Naive thymus-derived CD8-positive, alpha-beta T cell (primary cell): ENCODE measurements around the gene CLASP1. TPM values are rescaled to one million over a fixed set of nuclear protein-coding genes. Genes with fewer than 3 reads are reported as not detected.
"Not testable (repeated sequence)": the region's sequence is repeated elsewhere in the genome, so short reads cannot be mapped to it uniquely, and the experiment has no call there.

Experiments
- ATAC-seq, 2 donors: fragments of 150-1000 bp; cut with Tn5 transposase in 1 of 2; sonication (Bioruptor Pico), chemical (Tn5 transposase) in 1 of 2; 1 replicate in 1 of 2; 2 replicates in 1 of 2; pipeline ENCODE4 v1.10.0; 2021; ENCODE audit warnings: mild to moderate bottlenecking in 2 of 2, moderate library complexity in 2 of 2
- POLR2A ChIA-PET: fragments of 350-600 bp; sonication (Branson Sonifier 250); formaldehyde crosslinking; loops from one replicate; lab custom pipeline; 2021; ENCODE audit warnings: antibody characterized with exemption; lab: Charles Lee
- DNase-seq, 10 donors: peaks; one replicate each; pipeline versions ENCODE4 v3.0.0 to v3.0.0-alpha.2; 2020 to 2022
- H3K27ac Mint-ChIP-seq, 10 donors: one replicate each; pipeline ENCODE4 v1.8.0; 2020 to 2022; ENCODE audit warnings: mild to moderate bottlenecking in 10 of 10, mixed read lengths in 10 of 10, moderate library complexity in 4 of 10, inconsistent platforms in 1 of 10
- H3K27me3 Mint-ChIP-seq, 5 donors: one replicate each; pipeline ENCODE4 v1.8.0; 2021 to 2022; ENCODE audit warnings: mixed read lengths in 5 of 5
- H3K36me3 Mint-ChIP-seq, 3 donors: one replicate each; pipeline ENCODE4 v1.8.0; 2020 to 2022; ENCODE audit warnings: mixed read lengths in 3 of 3, mild to moderate bottlenecking in 2 of 3, inconsistent platforms in 1 of 3
- H3K4me1 Mint-ChIP-seq, 4 donors: one replicate each; pipeline ENCODE4 v1.8.0; 2021 to 2022; ENCODE audit warnings: mixed read lengths in 4 of 4
- H3K4me3 Mint-ChIP-seq, 10 donors: one replicate each; pipeline ENCODE4 v1.8.0; 2020 to 2022; ENCODE audit warnings: mild to moderate bottlenecking in 10 of 10, mixed read lengths in 10 of 10, moderate library complexity in 6 of 10, inconsistent platforms in 1 of 10
- H3K9me3 Mint-ChIP-seq, 9 donors: one replicate each; pipeline ENCODE4 v1.8.0; 2020 to 2022; ENCODE audit warnings: mixed read lengths in 9 of 9, mild to moderate bottlenecking in 3 of 9, inconsistent platforms in 1 of 9, moderate library complexity in 1 of 9
- polyA plus RNA-seq, 3 donors: library from polyadenylated mRNA; unstranded; fragments of 300-500 nt; fragmentation: Illumina TruSeq; gene quantifications; one replicate each; pipeline ENCODE4 v1.2.3, GENCODE V29; 2021
- total RNA-seq, 8 experiments: library from RNA in 2 of 8; stranded (reverse) in 2 of 8; gene quantifications; one replicate each; pipeline ENCODE4 v1.2.3 and lab custom pipeline; 2021 to 2026

CLASP1 gene
- total and polyA plus RNA-seq, 5 experiments from 2014 or later, result 10.8 to 73.5 (median 15.2) TPM

DNA sequence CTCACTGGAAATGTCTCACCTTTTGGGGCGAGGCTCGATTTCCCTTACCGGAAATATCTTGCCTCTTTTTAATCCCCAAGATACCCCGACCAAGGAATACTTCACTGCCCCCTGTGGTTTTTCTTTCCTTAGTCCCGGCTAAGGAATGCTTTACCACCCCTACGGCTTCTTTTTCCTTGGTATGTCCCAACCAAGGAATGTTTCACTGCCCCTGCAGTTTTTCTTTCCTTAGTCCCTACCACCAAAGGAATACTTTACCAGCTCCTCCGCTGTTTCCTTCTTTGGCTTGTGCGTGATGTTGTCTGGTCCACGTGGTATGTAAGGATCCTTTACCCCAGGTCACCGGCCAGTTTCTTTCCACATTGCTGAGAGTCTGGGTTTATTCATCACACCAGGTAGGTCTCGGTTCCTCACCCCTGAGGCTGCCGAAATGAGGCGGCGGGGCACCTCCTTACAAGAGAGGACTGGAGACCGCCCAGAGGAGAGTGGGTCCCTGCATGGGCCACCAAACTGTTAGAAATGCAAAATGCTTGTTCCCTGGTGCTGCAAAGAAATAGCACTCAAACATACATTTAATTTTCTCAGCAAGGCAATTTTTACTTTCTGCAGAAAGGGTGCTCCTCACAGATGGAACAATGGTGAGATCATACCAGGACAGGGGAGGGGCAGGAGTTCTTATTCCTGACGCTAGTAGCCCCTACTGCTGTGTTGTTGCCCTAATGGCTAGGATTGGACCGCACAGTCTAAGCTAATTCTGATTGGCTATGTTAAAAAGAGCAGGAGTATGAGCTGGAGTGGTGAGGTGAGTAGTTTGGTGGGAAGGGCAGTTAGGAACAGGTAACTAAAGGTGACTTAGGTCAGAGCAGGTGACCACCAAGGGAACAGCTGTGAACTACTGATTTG lies 33.4 kb upstream of the CLASP1 start:
- ATAC-seq, result no peak
- Mint-ChIP-seq H3K27ac (peak overlapping the region in 1 of 10 donors; percentile 41), H3K9me3 (peaks cover 11 to 65% (median 36%) of the 10 kb centered on the region in 9 donors), H3K4me1 (peaks cover 0 to 3% (median 0%) of the 10 kb centered on the region in 4 donors), H3K27me3 (no peaks in the 10 kb centered on the region), H3K4me3 (no peak overlapping the region), H3K36me3 (peaks cover 0 to 40% (median 17%) of the 10 kb centered on the region in 3 donors)
- no peak for DNase-seq
- POLR2A ChIA-PET, result no interaction called here

- DNase-seq (no peak), ATAC-seq (no peak)
- Mint-ChIP-seq H3K27ac (no peak overlapping the region), H3K4me3 (no peak overlapping the region), H3K36me3 (peaks cover 0 to 38% (median 19%) of the 10 kb centered on the region in 3 donors), H3K27me3 (no peaks in the 10 kb centered on the region), H3K9me3 (peaks cover 19 to 81% (median 47%) of the 10 kb centered on the region in 9 donors), H3K4me1 (no peaks in the 10 kb centered on the region)
- POLR2A ChIA-PET, result no interaction called here
Measured at GRCh38 chr2:121677855-121678254, 28.6 kb upstream of the CLASP1 start.

DNA sequence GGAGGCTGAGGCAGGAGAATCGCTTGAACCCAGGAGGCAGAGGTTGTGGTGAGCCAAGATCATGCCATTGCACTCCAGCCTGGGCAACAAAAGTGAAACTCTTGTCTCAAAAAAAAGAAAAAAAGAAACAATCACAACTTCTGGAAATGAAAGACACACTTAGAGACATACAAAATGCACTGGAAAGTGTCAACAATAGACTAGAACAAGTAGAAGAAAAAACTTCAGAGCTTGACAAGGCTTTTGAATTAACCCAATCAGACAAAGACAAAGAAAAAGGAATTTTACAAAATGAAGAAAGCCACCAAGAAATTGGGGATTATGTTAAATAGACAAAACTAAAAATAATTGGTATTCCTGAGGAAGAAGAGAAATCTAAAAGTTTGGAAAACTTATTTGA lies 22.4 kb upstream of the CLASP1 start:
- H3K36me3 Mint-ChIP-seq, result peaks cover 0 to 16% (median 4%) of the 10 kb centered on the region in 3 donors
- POLR2A ChIA-PET, H3K27me3 Mint-ChIP-seq, H3K4me1 Mint-ChIP-seq, H3K27ac Mint-ChIP-seq, DNase-seq, H3K4me3 Mint-ChIP-seq, ATAC-seq: not testable (repeated sequence)
- H3K9me3 Mint-ChIP-seq, result peaks cover 7 to 52% (median 29%) of the 10 kb centered on the region in 9 donors

GRCh38 chr2:121670181-121670580 lies 20.9 kb upstream of the CLASP1 start:
- ATAC-seq (no peak), DNase-seq (no peak)
- POLR2A ChIA-PET, result no interaction called here
- Mint-ChIP-seq H3K27me3 (no peaks in the 10 kb centered on the region), H3K27ac (peak overlapping the region in 2 of 10 donors; percentile 29 to 72), H3K36me3 (peaks cover 0 to 16% (median 4%) of the 10 kb centered on the region in 3 donors), H3K9me3 (peaks cover 3 to 41% (median 20%) of the 10 kb centered on the region in 9 donors), H3K4me1 (peaks cover 0 to 10% (median 0%) of the 10 kb centered on the region in 4 donors), H3K4me3 (no peak overlapping the region)

GRCh38 chr2:121667618-121668017 lies 18.4 kb upstream of the CLASP1 start:
- Mint-ChIP-seq H3K9me3 (peaks cover 0 to 22% (median 7%) of the 10 kb centered on the region in 9 donors), H3K4me1 (peaks cover 0 to 16% (median 3%) of the 10 kb centered on the region in 4 donors), H3K4me3 (no peak overlapping the region), H3K36me3 (peaks cover 0 to 6% (median 5%) of the 10 kb centered on the region in 3 donors), H3K27ac (peak overlapping the region in 2 of 10 donors; percentile 11 to 36), H3K27me3 (no peaks in the 10 kb centered on the region)
- no peak for DNase-seq
- ATAC-seq, result no peak
- POLR2A ChIA-PET, result no interaction called here

DNA sequence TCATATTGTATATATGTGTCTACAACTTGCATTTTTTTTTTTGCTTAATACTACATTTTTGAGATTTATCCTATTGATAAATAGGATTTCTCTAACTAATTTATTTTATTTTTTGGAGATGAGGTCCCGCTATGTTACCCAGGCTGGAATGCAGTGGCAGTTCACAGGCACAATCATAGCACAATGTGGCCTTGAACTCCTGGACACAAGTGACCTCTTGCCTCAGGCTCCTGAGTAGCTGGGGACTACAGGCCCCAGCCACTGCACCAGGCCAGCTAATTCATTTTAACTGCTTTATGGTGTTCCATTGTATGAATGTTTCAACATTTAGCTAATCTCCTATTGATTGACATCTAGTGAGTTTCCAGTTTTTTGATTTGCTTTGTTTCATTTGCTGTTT lies 16.8 kb upstream of the CLASP1 start:
- DNase-seq (no peak), ATAC-seq (no peak)
- Mint-ChIP-seq H3K4me3 (no peak overlapping the region), H3K9me3 (peaks cover 0 to 7% (median 0%) of the 10 kb centered on the region in 9 donors), H3K36me3 (peaks cover 0 to 2% (median 0%) of the 10 kb centered on the region in 3 donors), H3K4me1 (peaks cover 0 to 19% (median 4%) of the 10 kb centered on the region in 4 donors), H3K27me3 (no peaks in the 10 kb centered on the region), H3K27ac (no peak overlapping the region)
- POLR2A ChIA-PET, result interaction anchor here (1.5 kb wide), 1 partner anchor 16 kb away, joined by 4 read pairs; the partner anchor contains the start of gene CLASP1

DNA sequence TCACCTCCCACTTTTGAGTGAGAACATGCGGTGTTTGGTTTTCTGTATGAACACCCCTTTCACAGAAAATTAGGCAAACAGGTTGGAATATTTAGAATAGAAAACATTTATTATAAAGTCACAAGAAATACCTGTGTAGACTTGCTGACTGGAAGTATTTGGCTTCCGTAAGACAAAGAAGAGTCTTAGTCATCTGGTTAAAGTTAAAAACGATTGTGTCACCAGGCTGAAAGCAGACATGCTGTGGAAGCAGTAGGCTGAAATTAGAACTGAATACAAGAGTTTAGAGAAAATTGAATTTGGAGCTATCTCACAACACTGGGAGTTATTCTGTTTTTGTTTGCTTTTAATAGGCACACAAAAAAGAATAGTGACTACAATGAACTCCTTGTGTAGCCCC lies 16.2 kb upstream of the CLASP1 start:
- H3K4me1 Mint-ChIP-seq, result peaks cover 0 to 19% (median 4%) of the 10 kb centered on the region in 4 donors
- H3K27ac Mint-ChIP-seq, result peak overlapping the region in 2 of 10 donors; percentile 30 to 79
- POLR2A ChIA-PET, result interaction anchor here (1.5 kb wide), 1 partner anchor 16 kb away, joined by 4 read pairs; the partner anchor contains the start of gene CLASP1

DNA sequence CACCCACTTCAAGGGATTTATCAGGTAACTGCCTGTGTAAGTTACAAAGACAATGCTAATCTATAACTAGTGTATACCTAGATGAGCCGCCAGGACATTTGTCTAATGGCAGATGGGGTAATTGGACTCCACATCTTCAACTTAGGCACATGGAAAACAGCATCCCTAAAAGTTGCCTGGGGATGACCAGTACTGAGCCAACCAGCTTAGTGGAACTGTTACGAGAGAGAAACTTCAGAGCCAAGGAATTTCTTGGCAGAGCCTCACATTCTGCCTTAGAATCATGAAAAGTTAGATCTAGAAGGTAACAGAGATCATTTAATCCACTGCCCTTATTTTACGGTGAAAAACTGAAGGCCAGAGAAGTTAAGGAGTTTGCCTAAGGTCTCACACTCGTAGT lies 15.5 kb upstream of the CLASP1 start:
- Mint-ChIP-seq H3K4me1 (peaks cover 0 to 16% (median 4%) of the 10 kb centered on the region in 4 donors), H3K27ac (peak overlapping the region in 2 of 10 donors; percentile 7 to 26), H3K27me3 (no peaks in the 10 kb centered on the region), H3K36me3 (peaks cover 0 to 2% (median 0%) of the 10 kb centered on the region in 3 donors), H3K9me3 (peaks cover 0 to 4% (median 0%) of the 10 kb centered on the region in 9 donors), H3K4me3 (no peak overlapping the region)
- POLR2A ChIA-PET, result interaction anchor here (1.5 kb wide), 1 partner anchor 15 kb away, joined by 4 read pairs; the partner anchor contains the start of gene CLASP1
- no peak for DNase-seq
- no peak for ATAC-seq

More for the DNA sequence above, 16.2 kb upstream of the CLASP1 start:
- Mint-ChIP-seq H3K9me3 (peaks cover 0 to 4% (median 0%) of the 10 kb centered on the region in 9 donors), H3K4me3 (no peak overlapping the region), H3K36me3 (peaks cover 0 to 2% (median 0%) of the 10 kb centered on the region in 3 donors), H3K27me3 (no peaks in the 10 kb centered on the region)
- ATAC-seq (no peak), DNase-seq (no peak)

- Mint-ChIP-seq H3K4me1 (peaks cover under 1 to 14% (median 4%) of the 10 kb centered on the region in 4 donors), H3K9me3 (no peaks in the 10 kb centered on the region), H3K27me3 (no peaks in the 10 kb centered on the region), H3K27ac (peak overlapping the region in 2 of 10 donors; percentile 7 to 26), H3K4me3 (no peak overlapping the region), H3K36me3 (peaks cover 0 to 4% (median 2%) of the 10 kb centered on the region in 3 donors)
- POLR2A ChIA-PET, result no interaction called here
- ATAC-seq (no peak), DNase-seq (no peak)
Measured at GRCh38 chr2:121664086-121664485, 14.8 kb upstream of the CLASP1 start.

- POLR2A ChIA-PET, result no interaction called here
- Mint-ChIP-seq H3K9me3 (no peaks in the 10 kb centered on the region), H3K36me3 (peaks cover 0 to 7% (median 2%) of the 10 kb centered on the region in 3 donors), H3K27ac (peak overlapping the region in 4 of 10 donors; percentile 24 to 73 (median 32)), H3K4me1 (peaks cover 2 to 20% (median 8%) of the 10 kb centered on the region in 4 donors), H3K4me3 (no peak overlapping the region), H3K27me3 (no peaks in the 10 kb centered on the region)
- no peak for ATAC-seq
- no peak for DNase-seq
Measured at GRCh38 chr2:121663434-121663833, 14.2 kb upstream of the CLASP1 start.

- Mint-ChIP-seq H3K27ac (peak overlapping the region in 3 of 10 donors; percentile 20 to 73 (median 29)), H3K36me3 (peaks cover 0 to 7% (median 2%) of the 10 kb centered on the region in 3 donors), H3K4me3 (no peak overlapping the region), H3K27me3 (no peaks in the 10 kb centered on the region), H3K9me3 (no peaks in the 10 kb centered on the region), H3K4me1 (peaks cover 6 to 23% (median 8%) of the 10 kb centered on the region in 4 donors)
- DNase-seq (no peak), ATAC-seq (no peak)
- POLR2A ChIA-PET, result interaction anchor here (0.5 kb wide), 1 partner anchor 10 kb away, joined by 5 read pairs; no protein-coding TSS in a partner anchor
Measured at GRCh38 chr2:121662656-121663055, 13.4 kb upstream of the CLASP1 start.

- POLR2A ChIA-PET, result no interaction called here
- ATAC-seq, result no peak
- H3K27me3 Mint-ChIP-seq, result no peaks in the 10 kb centered on the region
- H3K4me1 Mint-ChIP-seq, result peaks cover 6 to 23% (median 10%) of the 10 kb centered on the region in 4 donors
- peaks cover 0 to 7% (median 2%) of the 10 kb centered on the region in 3 donors for H3K36me3 Mint-ChIP-seq
- peak overlapping the region in 3 of 10 donors; percentile 6 to 32 (median 29) for H3K27ac Mint-ChIP-seq
- no peak overlapping the region for H3K4me3 Mint-ChIP-seq
- no peak for DNase-seq
- no peaks in the 10 kb centered on the region for H3K9me3 Mint-ChIP-seq
Measured at GRCh38 chr2:121659933-121660332, 10.7 kb upstream of the CLASP1 start.
